HG02870 (cell line): ENCODE results near the gene HSD17B2.

ENCODE experiments used
- ATAC-seq: cut with Tn5 transposase; IDR thresholded peaks from one replicate; pipeline ENCODE4 v1.9.1; 2021; ENCODE audit warnings: mild to moderate bottlenecking, moderate library complexity; ENCODE audit not compliant: unreplicated experiment

Gene HSD17B2

DNA sequence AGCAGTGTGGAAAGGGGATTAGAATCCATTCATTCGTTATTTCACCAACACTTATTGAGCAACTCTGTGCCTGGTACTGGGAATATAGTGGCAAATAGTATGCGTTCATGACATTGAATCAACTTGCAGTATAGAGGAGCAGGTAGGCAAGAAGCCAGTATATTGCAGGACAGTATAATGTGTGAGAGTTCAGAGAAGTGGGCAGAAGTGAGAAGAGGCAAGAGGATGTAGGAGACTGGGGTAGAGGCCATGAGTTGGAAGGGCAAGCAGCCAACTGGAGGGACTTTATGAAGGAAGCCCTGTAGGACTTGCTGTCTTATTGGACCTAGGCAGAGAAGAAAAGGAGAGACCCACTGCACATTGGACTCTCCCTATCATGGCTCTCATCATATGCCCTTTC, 12.3 kb downstream of the HSD17B2 start:
- ATAC-seq = no peak

- ATAC-seq = no peak
Measured at GRCh38 chr16:82047787-82048186, 12.7 kb downstream of the HSD17B2 start.

- ATAC-seq = no peak
Measured at GRCh38 chr16:82049484-82049883, 14.4 kb downstream of the HSD17B2 start.

- no peak for ATAC-seq
Measured at GRCh38 chr16:82050506-82050905, 15.5 kb downstream of the HSD17B2 start.

DNA sequence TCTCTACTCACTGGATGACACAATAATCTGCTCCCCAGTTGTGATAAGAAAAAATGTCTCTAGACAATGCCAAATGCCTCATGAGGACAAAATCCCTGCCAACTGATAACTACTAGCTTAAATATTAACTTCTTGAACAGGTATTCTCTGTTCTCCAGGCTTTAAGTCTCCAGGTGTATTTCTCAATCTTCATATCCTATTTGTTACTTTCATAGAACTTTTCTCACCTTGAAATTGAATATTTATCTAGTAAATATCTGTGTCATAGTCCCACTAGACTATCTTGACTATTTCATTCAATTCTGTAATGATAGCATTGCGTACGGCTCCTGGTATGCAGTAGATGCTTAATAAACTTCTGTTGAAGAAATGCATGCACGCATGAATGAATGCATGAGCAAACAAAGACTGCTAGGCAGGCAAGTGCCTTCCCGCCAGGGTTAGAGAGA, 15.9 kb downstream of the HSD17B2 start:
- ATAC-seq = no peak

DNA sequence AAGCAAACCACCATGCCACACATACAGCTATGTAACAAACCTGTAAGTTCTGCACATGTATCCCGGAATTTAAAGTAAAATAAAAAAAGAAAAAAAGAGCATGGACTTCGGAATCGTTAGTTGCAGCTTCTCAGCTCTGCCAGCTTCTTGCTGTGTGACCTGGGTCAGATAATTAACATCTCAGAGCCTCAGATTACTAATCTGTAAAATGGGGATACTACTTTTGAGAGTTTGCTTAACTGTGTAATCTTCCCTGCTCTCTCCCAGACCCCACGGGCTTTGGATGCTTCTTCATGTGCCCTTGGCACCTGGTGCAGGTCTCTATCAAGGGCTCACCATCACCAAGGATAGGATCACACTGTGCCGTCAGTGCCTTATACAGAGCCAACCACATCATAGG, 16.6 kb downstream of the HSD17B2 start:
- ATAC-seq = no peak

DNA sequence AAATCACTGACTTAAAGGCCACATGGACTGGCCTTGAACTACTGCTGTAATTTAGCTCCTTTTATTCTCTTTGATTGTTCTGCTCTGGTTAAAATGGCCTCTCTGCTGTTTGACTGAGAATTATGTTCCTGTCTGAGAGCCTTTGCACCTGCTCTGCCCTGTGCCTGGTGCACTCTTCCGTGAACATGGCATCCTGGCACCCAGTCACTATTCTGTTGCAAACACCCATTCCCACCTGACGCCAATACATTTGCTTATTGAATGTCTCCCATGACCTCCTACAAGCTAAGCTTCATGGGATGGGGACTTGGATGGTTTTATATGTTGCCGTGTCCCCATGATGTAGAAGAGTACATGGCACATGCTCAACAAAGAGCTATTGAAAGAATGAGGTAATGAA, 20.1 kb downstream of the HSD17B2 start:
- no peak for ATAC-seq

DNA sequence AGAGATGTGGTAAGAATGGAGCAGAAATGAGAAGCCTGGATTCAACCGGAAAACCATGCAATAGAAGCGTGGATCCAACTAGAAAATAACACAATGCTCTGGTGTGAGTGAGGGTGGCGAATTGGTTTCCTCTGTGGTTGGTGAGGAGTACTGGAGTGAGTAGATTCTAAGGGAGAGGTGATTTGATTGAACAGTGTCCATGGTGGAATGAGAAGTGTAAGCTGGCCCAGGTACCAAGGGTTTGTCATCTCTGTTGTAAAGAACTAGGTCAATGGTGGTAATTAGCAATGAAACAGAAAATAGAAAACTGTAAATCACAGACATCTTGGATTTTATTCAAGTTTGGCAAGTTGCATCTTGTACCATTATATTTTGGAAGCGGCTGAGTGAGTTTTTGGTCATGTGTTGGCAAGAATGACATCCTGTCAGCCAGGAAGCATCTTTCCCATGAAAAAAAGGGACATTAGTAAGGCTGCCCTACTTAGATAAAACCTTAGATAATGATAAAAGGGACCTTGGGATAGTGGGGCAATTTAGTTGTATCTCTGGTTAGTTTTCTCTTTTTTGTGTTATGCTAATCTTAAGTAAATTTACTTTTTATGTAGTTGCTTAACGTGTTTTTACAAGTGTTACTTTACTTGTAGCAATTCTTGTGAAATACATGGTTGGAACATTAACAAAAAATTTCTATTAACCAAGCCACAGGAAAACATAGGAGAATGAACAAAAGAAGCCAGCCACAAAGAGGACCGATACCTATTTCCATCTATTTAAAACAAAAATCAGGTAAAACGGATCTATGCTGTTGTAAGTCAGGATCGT, 20.9 kb downstream of the HSD17B2 start:
- ATAC-seq = no peak

- ATAC-seq = no peak
Measured at GRCh38 chr16:82056550-82056896, 21.5 kb downstream of the HSD17B2 start.

DNA sequence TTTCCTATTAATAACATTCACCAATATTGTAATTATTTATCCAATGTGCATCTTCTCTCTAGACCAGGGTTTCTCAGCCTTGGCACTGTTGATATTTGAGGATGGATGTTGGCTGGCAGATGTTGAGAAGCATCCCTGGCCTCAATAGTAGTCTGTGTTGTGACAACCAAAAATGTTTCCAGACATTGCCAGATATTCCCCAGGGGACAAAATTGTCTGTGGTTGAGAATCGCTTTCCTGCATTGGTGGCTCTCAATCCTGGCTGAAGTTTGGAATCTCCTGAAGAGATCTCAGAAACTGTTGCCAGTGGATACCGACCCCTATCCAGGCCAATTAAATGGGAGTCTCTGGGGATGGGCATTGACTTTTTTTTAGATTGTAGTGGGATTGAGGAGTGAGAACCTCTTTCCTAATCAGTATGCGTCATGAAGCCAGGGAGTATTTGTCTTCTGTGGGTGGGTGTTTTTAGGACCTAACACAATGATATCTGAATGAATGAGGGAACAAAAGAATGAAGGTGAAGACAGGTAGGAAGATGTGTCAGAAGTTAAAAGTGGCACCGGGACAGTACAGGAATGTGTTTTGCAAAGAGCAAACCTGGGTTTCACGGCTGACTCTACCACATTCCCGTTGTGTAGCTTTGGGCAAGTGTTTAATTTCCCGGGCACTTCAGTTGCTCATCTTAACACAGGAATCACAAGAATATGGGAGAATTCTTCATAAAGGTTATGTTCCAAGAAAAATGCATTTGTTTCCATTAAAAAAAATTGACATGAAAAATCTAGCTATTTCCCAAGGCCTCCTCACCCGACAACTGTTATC, 24.3 kb downstream of the HSD17B2 start:
- ATAC-seq = no peak

- no peak for ATAC-seq
Measured at GRCh38 chr16:82059983-82060421, 24.9 kb downstream of the HSD17B2 start.

DNA sequence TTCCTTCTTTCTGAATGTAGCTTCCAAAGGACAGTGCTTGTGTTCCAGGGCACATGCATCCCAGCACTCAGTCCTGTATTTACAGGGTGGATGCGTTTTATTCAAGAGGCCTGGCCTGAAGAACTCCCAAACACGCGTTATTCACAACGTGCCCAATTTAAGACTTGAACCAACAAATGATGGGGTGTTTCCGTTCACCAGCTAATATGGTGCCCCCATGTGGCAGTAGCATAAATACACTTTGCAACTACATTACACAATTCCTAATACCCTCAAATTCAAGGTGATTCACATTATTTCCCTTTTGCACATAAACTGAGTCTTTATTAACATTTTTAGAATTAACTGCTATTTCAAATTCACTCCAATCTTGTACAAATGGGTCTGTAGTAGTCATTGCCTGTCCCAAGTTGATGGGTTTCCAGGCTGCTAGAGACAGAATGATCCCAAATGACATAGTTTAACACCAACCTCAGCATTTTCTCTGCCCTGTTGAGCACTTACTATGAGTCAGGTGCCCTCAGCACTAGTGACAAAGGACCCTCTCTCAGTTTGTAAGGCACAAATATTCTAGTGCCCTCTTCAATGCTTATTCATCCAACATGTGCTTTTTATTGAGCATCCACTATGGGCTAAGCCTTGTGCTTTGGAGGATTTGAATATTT, 26.9 kb downstream of the HSD17B2 start:
- no peak for ATAC-seq

DNA sequence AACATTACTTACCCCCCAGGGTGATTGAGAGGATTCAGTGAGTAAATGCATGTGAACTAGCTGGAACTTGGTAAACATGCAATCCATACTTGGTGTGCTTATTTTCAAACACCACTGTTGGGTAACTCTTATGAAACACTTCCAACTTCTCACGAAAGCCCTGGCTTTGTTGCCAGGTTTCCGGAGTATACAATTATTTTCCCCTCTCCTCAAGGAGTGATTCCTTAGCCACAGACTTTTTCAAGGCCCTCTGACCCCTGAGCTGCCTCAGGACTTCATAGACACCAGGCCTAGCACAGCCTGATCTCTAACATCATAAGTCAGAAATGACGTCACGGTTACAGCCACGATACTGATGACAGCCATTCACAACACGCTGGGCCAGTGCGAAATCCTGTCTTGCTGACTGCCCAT, 27.6 kb downstream of the HSD17B2 start:
- ATAC-seq = no peak

GRCh38 chr16:82063456-82064082, 28.5 kb downstream of the HSD17B2 start:
- no peak for ATAC-seq

DNA sequence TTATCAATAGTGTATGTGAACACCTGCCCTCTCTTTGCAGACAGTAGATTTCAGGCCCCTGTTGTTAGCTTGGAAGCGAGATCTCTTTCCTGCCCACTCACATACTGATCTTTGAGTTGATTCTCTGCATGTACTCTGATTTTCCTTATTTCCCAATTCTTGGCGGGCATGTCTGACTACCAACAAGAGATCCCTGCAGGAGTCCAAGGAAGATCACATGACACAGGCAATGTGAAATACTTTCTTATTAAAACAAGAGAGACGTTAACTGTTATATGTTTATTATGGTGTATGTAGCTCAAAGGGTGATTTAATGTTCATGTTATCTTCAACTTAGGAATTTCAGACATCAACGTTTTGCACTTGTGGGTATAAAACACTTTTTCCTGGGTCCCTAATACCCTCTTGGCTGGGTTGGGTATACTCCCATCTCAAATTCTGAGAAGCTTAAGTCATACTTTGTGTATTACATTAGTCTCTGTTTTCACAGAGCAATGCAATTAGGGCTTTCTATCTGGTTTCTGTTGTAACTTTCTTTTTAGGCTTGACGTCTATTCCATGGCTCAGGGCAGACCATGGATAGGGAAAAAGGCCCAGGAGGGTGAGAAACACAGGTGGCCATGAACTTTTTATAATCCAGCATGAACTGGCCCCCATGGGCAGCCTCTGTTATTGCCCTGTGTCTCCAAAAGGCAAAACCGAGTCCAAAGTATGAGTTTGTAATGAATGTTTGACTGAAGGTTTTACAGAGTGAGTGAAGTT, 32.2 kb downstream of the HSD17B2 start:
- ATAC-seq = no peak

DNA sequence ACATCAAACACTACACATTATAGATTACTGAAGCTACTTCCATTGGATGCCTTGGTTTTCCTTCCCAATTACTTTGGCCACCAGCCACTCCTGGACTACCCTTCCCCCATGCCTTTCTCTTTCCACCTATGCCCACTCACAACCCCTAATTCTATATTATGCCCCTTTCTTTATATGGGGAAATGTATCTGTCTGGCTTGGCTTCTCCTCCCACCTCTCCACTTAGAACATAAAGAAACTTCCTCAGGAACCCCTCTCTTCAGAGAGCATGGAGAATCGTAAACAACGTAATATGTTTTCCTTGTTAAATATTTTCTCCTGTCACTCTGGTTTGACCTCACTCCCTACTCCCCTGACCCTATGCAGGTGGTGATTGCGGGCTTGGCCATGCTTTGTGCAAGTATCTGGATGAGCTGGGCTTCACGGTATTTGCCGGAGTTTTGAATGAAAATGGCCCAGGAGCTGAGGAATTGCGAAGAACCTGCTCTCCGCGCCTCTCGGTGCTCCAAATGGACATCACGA, 32.8 kb downstream of the HSD17B2 start:
- no peak for ATAC-seq

- no peak for ATAC-seq
Measured at GRCh38 chr16:82070656-82071369, 35.8 kb downstream of the HSD17B2 start.

DNA sequence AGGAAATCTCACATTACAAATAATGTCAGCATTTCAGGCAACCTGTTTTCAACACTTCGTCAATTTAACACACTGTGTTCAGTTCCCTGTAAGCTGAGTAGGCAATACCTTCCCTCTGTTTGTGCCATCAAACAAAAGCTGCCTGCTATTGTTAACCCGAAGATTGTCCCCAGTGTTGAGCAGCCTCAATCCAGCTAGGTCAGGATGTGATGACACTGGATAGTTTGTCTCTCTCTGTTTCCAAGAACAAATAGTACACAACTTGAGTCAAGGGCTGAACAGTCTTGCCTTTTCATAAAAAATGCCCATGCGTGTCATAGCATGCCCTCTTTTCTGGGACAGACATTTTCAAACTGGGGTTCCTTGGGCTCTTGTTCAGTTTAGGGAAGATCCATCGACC, 36.4 kb downstream of the HSD17B2 start:
- ATAC-seq = no peak

- ATAC-seq = no peak
Measured at GRCh38 chr16:82072313-82072712, 37.3 kb downstream of the HSD17B2 start.
